Measurements from ENCODE around the gene CSNK1A1. TPM values are rescaled to one million over a fixed set of nuclear protein-coding genes. Genes with fewer than 3 reads are reported as not detected.

The CSNK1A1 gene
- total RNA-seq, 1 experiment from 2014 or later = 263 TPM

GRCh38 chr5:149443210-149443609 is 108.0 kb downstream of the CSNK1A1 start (continued):
- no peak for TF ChIP-seq MAX (IDR thresholded peaks at IDR 0.05)
- no peak for TF ChIP-seq EGR1 (IDR thresholded peaks at IDR 0.05; ENCODE audit: low read depth)
- no peak for TF ChIP-seq EZH2 (IDR thresholded peaks at IDR 0.05)

- intact Hi-C loops (cut with micrococcal nuclease) = loop anchor here (1.0 to 2.0 kb wide), 3 partner anchors 109 to 176 kb away; partner anchors contain the start of gene CSNK1A1
These were observed 108.6 kb downstream of the CSNK1A1 start for GRCh38 chr5:149442563-149443182.

More at GRCh38 chr5:149442563-149443182, 108.6 kb downstream of the CSNK1A1 start:
- TF ChIP-seq MAX (IDR thresholded peaks at IDR 0.05) (no peak), CTCF (IDR thresholded peaks at IDR 0.05 in 2 of 3, conservative IDR thresholded peaks at IDR 0.05 in 1 of 3; ENCODE audit: borderline replicate concordance in 1 of 3, insufficient read depth in 1 of 3, low read depth in 2 of 3, low read length in 2 of 3) (peak in 2 of 3 experiments; percentile 90 to 91; a peak in 4 of 6 replicates), CEBPB (IDR thresholded peaks at IDR 0.05; ENCODE audit: low read depth) (no peak), JUND (IDR thresholded peaks at IDR 0.05) (no peak), ELF1 (IDR thresholded peaks at IDR 0.05; ENCODE audit: borderline replicate concordance, low read depth) (no peak), RAD21 (IDR thresholded peaks at IDR 0.05; ENCODE audit: low read depth) (no peak), YY1 (IDR thresholded peaks at IDR 0.05; ENCODE audit: extremely low read depth, insufficient replicate concordance, low read depth, low read length) (no peak), SP1 (IDR thresholded peaks at IDR 0.05; ENCODE audit: low read depth) (no peak), POLR2AphosphoS5 (IDR thresholded peaks at IDR 0.05; ENCODE audit: low read depth, low read length) (no peak), CBX3 (IDR thresholded peaks at IDR 0.05; ENCODE audit: low read depth) (no peak), EZH2phosphoT487 (IDR thresholded peaks at IDR 0.05; ENCODE audit: borderline replicate concordance) (no peak), REST (IDR thresholded peaks at IDR 0.05; ENCODE audit: low read depth) (no peak), EGR1 (IDR thresholded peaks at IDR 0.05; ENCODE audit: low read depth) (no peak), ATF3 (IDR thresholded peaks at IDR 0.05) (no peak), POLR2A (IDR thresholded peaks at IDR 0.05; ENCODE audit: borderline replicate concordance, extremely low read depth, insufficient read depth, insufficient read length) (no peak), ZFX (IDR thresholded peaks at IDR 0.05) (peak; percentile 46), FOSL1 (IDR thresholded peaks at IDR 0.05; ENCODE audit: low read depth) (no peak)
- no TSS peak for BruUV-seq (replicated peaks)
- Histone ChIP-seq H3K4me2 (ENCODE audit: low read length) (peak overlapping the region; percentile 40), H3K79me2 (ENCODE audit: insufficient read depth, low read length) (no peaks in the 10 kb centered on the region), H3K36me3 (ENCODE audit: control insufficient read depth in 1 of 2, insufficient read depth in 2 of 2, low read length in 2 of 2) (no peaks in the 10 kb centered on the region), H3K9ac (ENCODE audit: low read length) (peak overlapping the region; percentile 16; the same call in 1 of the 2 replicates), H3K9me2 (ENCODE audit: insufficient read depth) (no peaks in the 10 kb centered on the region), H3K9me3 (ENCODE audit: control insufficient read depth in 1 of 2, insufficient read depth in 1 of 2, low read depth in 1 of 2, low read length in 2 of 2) (no peaks in the 10 kb centered on the region), H3K4me3 (replicated peaks in 1 of 2; ENCODE audit: low read depth in 1 of 2, low read length in 2 of 2) (no peak overlapping the region), H4K20me1 (ENCODE audit: insufficient read depth) (no peaks in the 10 kb centered on the region), H2AFZ (ENCODE audit: low read depth, low read length, poor library complexity, severe bottlenecking) (no peak overlapping the region), H3K27me3 (ENCODE audit: insufficient read depth, low read length) (no peaks in the 10 kb centered on the region), H3K27ac (ENCODE audit: low read depth, low read length) (no peak overlapping the region; the same call in 1 of the 2 replicates), H3K4me1 (ENCODE audit: control insufficient read depth in 1 of 2, insufficient read depth in 2 of 2, low read length in 2 of 2) (peaks cover 41 to 77% of the 10 kb centered on the region in 2 experiments)
- ATAC-seq (peak; percentile 71), DNase-seq (ENCODE audit: low read depth, low spot score) (no peak)
- ChIA-PET POLR2A (interaction anchor here (1.4 to 4.6 kb wide), 2 partner anchors 14 to 120 kb away, joined by 3 to 32 read pairs; no protein-coding TSS in a partner anchor), CTCF (interaction anchor here (0.6 to 5.6 kb wide), 14 partner anchors 10 to 176 kb away, joined by 3 to 34 read pairs (median 4); partner anchors contain the start of gene ARHGEF37), RAD21 (ENCODE audit: low non-redundant PET in 1 of 2, low total read pairs in 2 of 2, uncharacterized antibody in 2 of 2, unreplicated experiment in 2 of 2) (interaction anchor here in 1 of 2 experiments (1.0 to 1.2 kb wide), 2 partner anchors 109 to 122 kb away, joined by 3 to 4 read pairs; partner anchors contain the start of gene CSNK1A1)
